ENCODE measurements around the gene RUNX3. TPM values are rescaled to one million over a fixed set of nuclear protein-coding genes. Genes with fewer than 3 reads are reported as not detected.

The RUNX3 gene
- polyA plus RNA-seq, 1 experiment = not detected

DNA sequence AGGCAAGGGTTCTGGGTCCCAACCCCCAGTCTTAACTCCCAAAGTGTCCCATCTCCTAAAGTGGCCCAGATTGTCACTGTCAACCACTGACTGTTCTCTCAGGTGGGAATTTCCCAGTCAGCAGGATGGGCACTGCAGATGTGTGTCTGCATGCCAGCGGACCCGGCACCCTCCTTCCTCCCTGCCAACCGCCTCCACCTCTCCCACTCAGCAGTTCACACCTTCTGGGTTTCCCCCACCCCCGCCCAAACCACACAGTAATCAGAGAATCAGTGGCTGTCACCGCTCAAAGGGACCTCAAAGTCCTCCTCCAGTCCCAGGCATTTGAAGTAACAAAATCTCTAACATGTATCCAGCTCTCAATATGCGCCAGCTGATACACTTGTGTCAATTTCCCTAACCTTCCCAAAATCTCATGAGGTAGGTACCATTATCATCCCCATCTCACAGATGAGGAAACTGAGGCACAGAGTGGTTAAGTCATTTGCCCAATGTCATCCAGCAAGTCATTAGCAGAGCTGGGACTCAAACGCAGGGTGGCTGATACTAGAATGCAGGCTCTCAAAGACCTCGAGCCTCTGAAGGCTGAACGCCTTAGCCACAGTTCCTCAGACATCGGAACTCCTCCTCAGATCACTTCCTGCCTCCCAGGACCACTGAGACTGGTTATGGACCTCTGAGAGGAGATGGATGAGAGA is 4.8 kb downstream of the RUNX3 start:
- no peak for DNase-seq (ENCODE audit: low read depth, low spot score)
- H3K27ac ChIP-seq (ENCODE audit: low read depth, low read length) = no peak overlapping the region
- H3K9me3 ChIP-seq (ENCODE audit: control insufficient read depth, insufficient read depth, low read length) = no peaks in the 10 kb centered on the region; the same call in 1 of the 2 replicates
- no peak overlapping the region for H3K4me3 ChIP-seq (ENCODE audit: low read depth, low read length)
- ChIA-PET CTCF (interaction anchor here (0.9 kb wide), 1 partner anchor 280 kb away, joined by 3 read pairs; no protein-coding TSS in a partner anchor), POLR2A (no interaction called here)
- TF ChIP-seq, protein P1, sequence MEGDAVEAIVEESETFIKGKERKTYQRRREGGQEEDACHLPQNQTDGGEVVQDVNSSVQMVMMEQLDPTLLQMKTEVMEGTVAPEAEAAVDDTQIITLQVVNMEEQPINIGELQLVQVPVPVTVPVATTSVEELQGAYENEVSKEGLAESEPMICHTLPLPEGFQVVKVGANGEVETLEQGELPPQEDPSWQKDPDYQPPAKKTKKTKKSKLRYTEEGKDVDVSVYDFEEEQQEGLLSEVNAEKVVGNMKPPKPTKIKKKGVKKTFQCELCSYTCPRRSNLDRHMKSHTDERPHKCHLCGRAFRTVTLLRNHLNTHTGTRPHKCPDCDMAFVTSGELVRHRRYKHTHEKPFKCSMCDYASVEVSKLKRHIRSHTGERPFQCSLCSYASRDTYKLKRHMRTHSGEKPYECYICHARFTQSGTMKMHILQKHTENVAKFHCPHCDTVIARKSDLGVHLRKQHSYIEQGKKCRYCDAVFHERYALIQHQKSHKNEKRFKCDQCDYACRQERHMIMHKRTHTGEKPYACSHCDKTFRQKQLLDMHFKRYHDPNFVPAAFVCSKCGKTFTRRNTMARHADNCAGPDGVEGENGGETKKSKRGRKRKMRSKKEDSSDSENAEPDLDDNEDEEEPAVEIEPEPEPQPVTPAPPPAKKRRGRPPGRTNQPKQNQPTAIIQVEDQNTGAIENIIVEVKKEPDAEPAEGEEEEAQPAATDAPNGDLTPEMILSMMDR (IDR thresholded peaks at IDR 0.05; ENCODE audit: low read depth, low read length) = no peak
- H3K27me3 ChIP-seq (ENCODE audit: control insufficient read depth, insufficient read depth, low read length) = peaks cover 79% of the 10 kb centered on the region

DNA sequence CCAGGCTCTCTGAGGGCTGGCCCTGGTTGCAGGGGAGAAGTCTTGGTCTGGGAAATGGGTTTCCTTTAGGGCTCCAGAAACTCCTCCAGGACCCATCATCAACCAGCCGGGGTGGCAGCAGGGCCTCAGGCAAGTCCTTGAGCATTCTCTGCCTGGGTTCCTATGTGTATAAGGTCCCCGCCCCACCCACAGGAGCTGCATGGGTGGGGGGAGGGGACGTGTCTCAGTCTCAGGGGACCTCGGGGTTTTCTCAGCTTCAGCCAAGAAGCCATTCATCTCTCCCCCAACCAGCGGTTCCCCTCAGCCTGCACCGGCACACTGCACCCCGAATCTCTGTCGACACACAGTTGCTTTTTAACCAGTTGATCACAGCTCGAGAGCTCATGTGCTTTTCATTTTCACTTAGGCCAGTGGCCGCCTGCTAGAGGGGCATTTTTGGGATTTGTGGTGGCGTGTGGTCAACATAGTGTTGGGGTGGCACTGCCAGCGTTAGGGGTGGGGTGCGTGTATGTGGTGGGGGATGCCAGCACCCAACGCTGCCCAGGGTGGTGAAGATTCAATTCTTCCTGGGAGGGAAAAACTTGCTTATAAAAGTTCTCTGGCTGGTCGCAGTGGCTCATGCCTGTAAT is 6.5 kb downstream of the RUNX3 start:
- ChIA-PET CTCF (no interaction called here), POLR2A (interaction anchor here (0.7 kb wide), 2 partner anchors 201 to 620 kb away, joined by 3 read pairs; no protein-coding TSS in a partner anchor)
- no peak overlapping the region for H3K4me3 ChIP-seq (ENCODE audit: low read depth, low read length)
- no peaks in the 10 kb centered on the region; the same call in 1 of the 2 replicates for H3K9me3 ChIP-seq (ENCODE audit: control insufficient read depth, insufficient read depth, low read length)
- TF ChIP-seq, protein P1 (IDR thresholded peaks at IDR 0.05; ENCODE audit: low read depth, low read length) = no peak
- peaks cover 72% of the 10 kb centered on the region for H3K27me3 ChIP-seq (ENCODE audit: control insufficient read depth, insufficient read depth, low read length)
- H3K27ac ChIP-seq (ENCODE audit: low read depth, low read length) = no peak overlapping the region
- DNase-seq (ENCODE audit: low read depth, low spot score) = no peak

DNA sequence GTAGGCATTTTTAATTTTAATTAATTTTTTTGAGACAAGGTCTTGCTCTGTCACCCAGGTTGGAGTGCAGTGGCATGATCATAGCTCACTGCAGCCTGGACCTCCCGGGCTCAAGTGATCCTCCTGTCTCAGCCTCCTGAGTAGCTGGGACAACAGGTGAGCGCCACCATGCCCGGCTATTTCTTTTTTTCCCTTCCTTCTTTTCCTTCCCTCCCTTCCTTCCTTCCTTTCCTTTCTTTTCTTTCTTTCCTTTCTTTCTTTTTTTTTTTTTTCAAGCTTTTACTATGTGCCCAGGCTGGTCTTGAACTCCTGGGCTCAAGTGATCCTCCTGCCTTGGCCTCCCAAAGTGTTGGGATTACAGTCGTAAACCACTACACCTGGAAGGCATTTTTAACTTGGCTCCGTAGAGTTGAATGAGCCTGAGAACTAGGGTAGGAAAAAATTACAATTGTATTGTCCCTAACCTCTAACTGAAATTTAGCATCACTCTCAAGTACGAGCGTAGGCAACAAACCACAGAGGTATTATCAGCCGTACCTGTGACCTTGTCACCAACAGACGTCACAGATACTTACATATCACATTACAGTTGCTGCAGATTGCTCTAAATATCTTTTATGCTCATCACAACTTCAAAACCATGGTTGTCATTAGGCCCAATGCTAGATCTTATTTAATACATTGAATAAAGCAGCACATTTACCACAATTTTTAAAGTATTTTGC is 8.0 kb downstream of the RUNX3 start:
- no peak overlapping the region for H3K4me3 ChIP-seq (ENCODE audit: low read depth, low read length)
- H3K9me3 ChIP-seq (ENCODE audit: control insufficient read depth, insufficient read depth, low read length) = no peaks in the 10 kb centered on the region
- ChIA-PET CTCF (no interaction called here), POLR2A (no interaction called here)
- no peak overlapping the region for H3K27ac ChIP-seq (ENCODE audit: low read depth, low read length)
- TF ChIP-seq, protein P1 (IDR thresholded peaks at IDR 0.05; ENCODE audit: low read depth, low read length) = no peak
- peaks cover 60% of the 10 kb centered on the region for H3K27me3 ChIP-seq (ENCODE audit: control insufficient read depth, insufficient read depth, low read length)
- DNase-seq (ENCODE audit: low read depth, low spot score) = no peak

DNA sequence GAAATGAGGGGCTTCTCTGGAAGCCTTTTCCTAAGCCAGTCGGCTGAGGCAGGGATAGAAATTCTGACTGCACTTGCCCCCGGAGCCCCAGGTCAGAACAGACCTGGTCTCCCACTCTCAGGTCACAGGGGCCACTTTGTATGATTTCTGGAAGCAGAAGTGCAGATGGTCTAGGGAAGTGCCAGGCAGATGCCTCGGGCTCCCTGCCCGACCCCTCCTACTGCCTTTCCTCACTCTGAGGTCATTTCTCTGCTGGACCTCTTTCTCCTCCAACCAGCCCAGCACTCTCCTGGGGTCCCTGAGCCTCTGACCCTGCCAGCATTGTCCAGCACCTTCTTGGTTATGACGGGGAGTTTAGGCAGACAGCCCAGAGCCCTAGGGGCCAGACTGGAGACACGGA is 8.7 kb downstream of the RUNX3 start:
- ChIA-PET CTCF (interaction anchor here (1.3 kb wide), 1 partner anchor 12 kb away, joined by 3 read pairs; no protein-coding TSS in a partner anchor), POLR2A (no interaction called here)
- Histone ChIP-seq H3K9me3 (ENCODE audit: control insufficient read depth, insufficient read depth, low read length) (no peaks in the 10 kb centered on the region), H3K27me3 (ENCODE audit: control insufficient read depth, insufficient read depth, low read length) (peaks cover 53% of the 10 kb centered on the region), H3K4me3 (ENCODE audit: low read depth, low read length) (no peak overlapping the region), H3K27ac (ENCODE audit: low read depth, low read length) (no peak overlapping the region)
- TF ChIP-seq, protein P1 (IDR thresholded peaks at IDR 0.05; ENCODE audit: low read depth, low read length) = no peak
- DNase-seq (ENCODE audit: low read depth, low spot score) = no peak
